Skeletal muscle tissue (tissue), 4 donors: ENCODE data around the gene FAT2. TPM values are rescaled to one million over a fixed set of nuclear protein-coding genes. Genes with fewer than 3 reads are reported as not detected.

Source experiments
- H3K27ac ChIP-seq: one replicate; pipeline ENCODE4 v1.7.0; 2013; ENCODE audit warnings: mild to moderate bottlenecking, low read depth, low read length, inconsistent platforms
- H3K27me3 ChIP-seq, 3 donors: one replicate each; pipeline ENCODE4 v1.7.0; 2013; ENCODE audit warnings: low read length in 3 of 3; ENCODE audit not compliant: control insufficient read depth in 3 of 3, insufficient read depth in 3 of 3
- H3K36me3 ChIP-seq, 3 donors: one replicate each; pipeline ENCODE4 v1.7.0; 2013; ENCODE audit warnings: low read length in 3 of 3; ENCODE audit not compliant: control insufficient read depth in 3 of 3, insufficient read depth in 3 of 3
- H3K4me1 ChIP-seq, 3 donors: one replicate each; pipeline ENCODE4 v1.7.0; 2013; ENCODE audit warnings: low read length in 3 of 3, mild to moderate bottlenecking in 3 of 3; ENCODE audit not compliant: control insufficient read depth in 3 of 3, insufficient read depth in 3 of 3
- H3K4me3 ChIP-seq, 3 donors: one replicate each; pipeline ENCODE4 v1.7.0; 2013; ENCODE audit warnings: low read length in 3 of 3
- H3K9ac ChIP-seq, 3 donors: one replicate each; pipeline ENCODE4 v1.7.0; 2013; ENCODE audit warnings: low read length in 3 of 3, mild to moderate bottlenecking in 3 of 3, moderate library complexity in 2 of 3, low read depth in 1 of 3
- H3K9me3 ChIP-seq, 3 donors: one replicate each; pipeline ENCODE4 v1.7.0; 2013; ENCODE audit warnings: low read length in 3 of 3; ENCODE audit not compliant: control insufficient read depth in 3 of 3
- total RNA-seq: library from RNA; depleted of rRNA; stranded (reverse); fragments of >200 nt; gene quantifications from one replicate; pipeline ENCODE4 v1.2.3, GENCODE V29; 2014
- donor health status: Osteomylitis.

Gene FAT2
- total RNA-seq, 1 donor from 2014 or later, result under 0.01 TPM

DNA sequence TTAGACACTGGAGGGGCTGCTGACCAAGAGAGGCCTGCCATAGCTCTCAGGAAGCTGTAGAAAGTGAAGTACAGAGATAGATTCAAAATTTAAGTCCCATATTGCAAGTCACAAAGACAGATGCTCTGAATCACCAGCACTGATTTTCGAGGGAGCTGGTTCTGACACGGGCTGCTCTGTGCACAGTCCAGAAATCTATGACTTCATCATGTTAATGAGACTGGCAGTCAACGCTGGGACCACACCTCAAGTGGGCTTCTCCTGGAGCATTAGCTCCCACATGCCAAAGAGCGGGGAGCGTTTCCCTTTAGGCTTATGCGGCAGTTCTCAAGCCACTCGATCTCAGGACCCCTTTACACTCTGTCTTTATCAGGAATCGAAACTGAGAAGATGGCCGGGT lies 34.2 kb upstream of the FAT2 start:
- Histone ChIP-seq H3K27ac (no peak overlapping the region), H3K27me3 (peaks cover 0 to 3% (median 0%) of the 10 kb centered on the region in 3 donors), H3K36me3 (no peaks in the 10 kb centered on the region), H3K9ac (no peak overlapping the region), H3K4me1 (peaks cover 2 to 9% (median 4%) of the 10 kb centered on the region in 3 donors), H3K4me3 (no peak overlapping the region), H3K9me3 (no peaks in the 10 kb centered on the region)

DNA sequence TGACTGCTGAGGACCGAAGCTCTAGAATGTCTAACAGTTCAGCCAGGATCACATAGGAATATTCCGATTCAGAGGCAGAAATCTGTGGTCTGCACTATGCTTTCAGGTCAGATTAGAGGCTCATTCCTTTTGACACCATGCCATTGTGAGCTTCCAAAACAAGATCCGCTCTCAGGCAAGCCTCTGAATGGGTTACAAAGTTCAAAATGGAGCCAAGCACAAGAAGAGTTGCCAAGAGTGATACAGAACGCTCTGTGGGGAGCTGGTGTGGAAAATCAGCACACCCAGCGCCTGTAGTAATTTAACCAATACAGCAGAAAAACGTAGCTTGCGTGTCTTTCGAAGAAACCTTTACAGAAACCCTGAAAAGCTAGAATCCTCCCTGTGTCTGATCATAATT lies 33.3 kb upstream of the FAT2 start:
- peaks cover 10 to 16% (median 12%) of the 10 kb centered on the region in 3 donors for H3K4me1 ChIP-seq
- no peaks in the 10 kb centered on the region for H3K36me3 ChIP-seq
- H3K27me3 ChIP-seq, result peaks cover 0 to 3% (median 0%) of the 10 kb centered on the region in 3 donors
- H3K27ac ChIP-seq, result no peak overlapping the region
- H3K9ac ChIP-seq, result peak overlapping the region in 1 of 3 donors; percentile 27
- H3K9me3 ChIP-seq, result no peaks in the 10 kb centered on the region
- H3K4me3 ChIP-seq, result no peak overlapping the region

DNA sequence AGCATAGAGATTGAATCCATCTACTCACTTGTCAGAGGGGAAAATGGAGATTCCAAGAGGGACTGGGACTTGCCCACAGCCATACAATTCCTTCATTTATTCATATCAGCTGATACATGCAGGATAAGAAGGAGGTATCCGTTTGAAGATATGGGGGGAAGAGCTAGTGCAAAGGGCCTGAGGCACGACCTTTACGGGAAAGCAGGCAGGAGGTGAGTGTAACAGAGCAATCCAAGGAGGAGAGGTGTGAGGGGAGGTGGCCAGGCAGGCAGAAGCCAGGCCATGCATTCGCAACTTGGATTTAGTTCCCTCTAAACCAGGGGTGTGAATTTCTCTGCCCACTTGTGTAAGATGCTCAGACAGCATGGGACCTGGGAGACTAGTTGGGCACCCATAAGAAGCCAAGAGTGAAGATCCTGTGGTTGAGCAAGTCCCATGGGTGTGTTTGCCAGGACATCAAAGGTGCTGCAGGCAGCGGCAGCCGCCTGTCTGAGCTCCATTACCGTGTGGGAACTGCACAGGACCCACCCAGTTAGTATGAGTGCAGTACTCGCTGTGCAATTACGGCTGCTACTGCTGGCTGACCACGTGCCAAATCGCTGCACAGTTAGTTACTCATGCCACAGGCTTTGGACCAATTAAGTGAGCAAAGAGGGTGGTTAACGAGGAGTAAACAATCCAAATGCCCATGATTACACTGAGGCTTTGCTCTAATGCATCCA lies 31.4 kb upstream of the FAT2 start:
- Histone ChIP-seq H3K4me1 (peaks cover 10 to 19% (median 13%) of the 10 kb centered on the region in 3 donors), H3K36me3 (no peaks in the 10 kb centered on the region), H3K9me3 (no peaks in the 10 kb centered on the region), H3K27ac (no peak overlapping the region), H3K4me3 (no peak overlapping the region), H3K27me3 (peaks cover 0 to 3% (median 0%) of the 10 kb centered on the region in 3 donors), H3K9ac (no peak overlapping the region)

DNA sequence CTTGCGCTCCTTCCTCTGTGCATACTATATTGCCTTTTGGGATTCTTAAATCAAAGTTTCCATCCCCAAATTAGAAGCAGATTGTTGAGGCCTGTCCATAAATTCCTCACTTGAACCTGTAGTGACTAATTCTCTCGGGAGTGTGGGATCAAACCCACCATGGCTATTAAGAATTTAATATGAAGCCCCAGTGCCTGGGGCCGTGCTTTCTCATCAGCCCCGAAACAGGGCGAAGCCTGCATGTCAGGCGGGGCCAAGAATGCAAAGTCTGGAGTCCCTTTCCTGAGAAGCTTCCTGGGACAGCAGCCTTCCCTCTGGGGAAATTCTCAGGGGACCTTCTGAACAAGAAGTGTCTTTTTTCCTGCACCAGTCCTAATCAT lies 29.3 kb upstream of the FAT2 start:
- H3K9ac ChIP-seq, result peak overlapping the region in 1 of 3 donors; percentile 45
- H3K27me3 ChIP-seq, result peaks cover 0 to 3% (median 0%) of the 10 kb centered on the region in 3 donors
- no peak overlapping the region for H3K27ac ChIP-seq
- no peaks in the 10 kb centered on the region for H3K9me3 ChIP-seq
- H3K36me3 ChIP-seq, result no peaks in the 10 kb centered on the region
- no peak overlapping the region for H3K4me3 ChIP-seq
- H3K4me1 ChIP-seq, result peaks cover 10 to 19% (median 13%) of the 10 kb centered on the region in 3 donors

DNA sequence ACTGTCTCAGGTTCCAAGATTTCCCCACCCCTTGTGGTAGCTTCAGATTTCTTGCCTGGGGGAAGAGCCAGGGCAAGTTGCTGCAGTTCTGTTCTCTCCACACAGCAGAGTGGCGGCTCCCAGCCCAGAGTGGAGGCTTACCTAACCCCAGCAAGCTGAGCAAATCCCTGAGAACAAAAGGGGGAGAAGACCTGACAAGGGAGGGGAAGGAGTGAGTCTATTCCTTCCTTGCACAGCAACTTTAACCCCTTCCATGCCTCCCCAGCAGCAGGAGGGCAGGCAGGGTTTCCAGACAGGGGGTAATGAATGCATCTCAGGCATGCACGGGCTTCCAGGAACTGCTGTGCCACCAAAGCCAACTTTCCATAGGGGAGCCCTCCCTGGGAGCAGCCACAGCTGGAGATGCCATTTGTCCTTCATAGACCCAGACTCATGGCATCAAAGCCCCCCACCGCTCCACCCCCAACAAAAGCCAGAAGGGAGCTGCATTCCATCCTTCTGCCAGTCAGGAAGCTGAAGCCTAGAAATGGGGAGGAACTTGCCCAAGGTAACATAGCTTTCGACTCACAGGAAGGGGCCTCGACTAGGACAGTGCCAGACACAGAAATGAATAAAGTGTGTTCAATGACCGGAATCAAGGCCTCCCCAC lies 28.8 kb upstream of the FAT2 start:
- no peak overlapping the region for H3K27ac ChIP-seq
- peaks cover 0 to 5% (median 0%) of the 10 kb centered on the region in 3 donors for H3K27me3 ChIP-seq
- H3K9ac ChIP-seq, result peak overlapping the region in 2 of 3 donors; percentile 18 to 45

DNA sequence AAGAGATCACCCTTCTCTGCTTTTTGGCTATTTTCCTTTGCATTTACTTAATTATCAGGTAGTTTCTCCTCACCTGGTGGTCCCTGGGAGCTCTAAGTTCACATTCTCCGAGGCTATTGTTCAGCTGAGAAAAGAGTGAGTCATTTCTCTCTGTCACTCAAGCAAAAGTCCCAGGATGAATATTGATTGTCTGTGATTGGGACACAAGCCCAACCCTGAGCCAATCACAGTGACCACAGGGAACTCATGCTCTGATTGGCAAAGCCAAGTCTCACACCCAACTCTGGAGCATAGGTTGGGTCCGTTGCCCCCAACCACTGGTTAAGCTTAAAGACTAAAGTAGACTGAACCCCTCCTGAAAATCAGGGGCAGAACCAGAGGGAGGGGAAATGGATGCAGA lies 27.8 kb upstream of the FAT2 start:
- H3K4me1 ChIP-seq, result peaks cover 8 to 12% (median 10%) of the 10 kb centered on the region in 3 donors
- H3K36me3 ChIP-seq, result no peaks in the 10 kb centered on the region
- no peaks in the 10 kb centered on the region for H3K9me3 ChIP-seq
- H3K4me3 ChIP-seq, result no peak overlapping the region
- H3K9ac ChIP-seq, result no peak overlapping the region
- H3K27ac ChIP-seq, result no peak overlapping the region
- peaks cover 0 to 6% (median 0%) of the 10 kb centered on the region in 3 donors for H3K27me3 ChIP-seq

More for the DNA sequence above, 28.8 kb upstream of the FAT2 start:
- H3K4me3 ChIP-seq, result no peak overlapping the region
- peaks cover 10 to 19% (median 13%) of the 10 kb centered on the region in 3 donors for H3K4me1 ChIP-seq
- H3K9me3 ChIP-seq, result no peaks in the 10 kb centered on the region
- H3K36me3 ChIP-seq, result no peaks in the 10 kb centered on the region

DNA sequence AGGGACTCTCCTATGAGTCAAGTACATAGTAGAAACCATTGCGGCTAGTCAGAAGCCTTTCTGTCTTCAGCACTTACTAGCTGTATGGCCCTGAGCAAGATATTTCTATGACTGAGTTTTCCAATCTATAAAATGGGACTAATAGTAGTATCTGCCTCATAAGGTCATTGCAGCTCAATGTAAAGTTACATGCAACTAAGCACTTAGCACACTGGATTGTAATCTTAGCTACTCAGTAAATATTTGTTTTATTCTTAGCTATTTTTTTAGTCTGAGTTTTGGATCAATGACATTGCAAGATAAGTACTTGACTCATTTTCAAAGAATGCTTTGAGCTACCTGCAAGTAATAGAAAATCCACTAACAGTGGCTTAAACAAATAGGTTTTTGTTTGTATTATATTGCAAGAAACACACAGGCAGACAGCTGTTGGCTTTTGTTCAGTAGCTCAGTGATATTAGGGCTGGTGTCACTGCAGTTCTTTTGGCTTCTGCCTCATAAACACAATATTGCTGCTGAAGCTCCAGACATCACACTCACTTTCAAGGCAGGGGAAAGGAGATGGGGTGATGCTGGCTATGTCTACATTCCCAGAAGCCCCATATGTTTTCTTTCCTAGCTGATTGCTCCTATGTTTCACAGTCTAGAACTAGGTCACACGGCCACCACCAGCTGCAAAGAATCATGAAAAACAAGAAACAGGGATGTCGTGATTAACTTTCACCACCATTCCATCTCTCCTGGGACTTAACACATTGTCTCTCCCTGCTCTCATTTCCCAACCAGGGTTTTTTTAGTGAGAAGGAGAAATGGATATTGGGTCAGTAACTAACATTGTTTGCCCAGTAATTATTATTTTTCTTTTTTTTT lies 26.9 kb upstream of the FAT2 start:
- Histone ChIP-seq H3K36me3 (no peaks in the 10 kb centered on the region), H3K4me1 (peaks cover 10 to 19% (median 15%) of the 10 kb centered on the region in 3 donors), H3K27ac (no peak overlapping the region), H3K27me3 (peaks cover 0 to 6% (median 0%) of the 10 kb centered on the region in 3 donors), H3K9ac (no peak overlapping the region), H3K9me3 (no peaks in the 10 kb centered on the region), H3K4me3 (no peak overlapping the region)

DNA sequence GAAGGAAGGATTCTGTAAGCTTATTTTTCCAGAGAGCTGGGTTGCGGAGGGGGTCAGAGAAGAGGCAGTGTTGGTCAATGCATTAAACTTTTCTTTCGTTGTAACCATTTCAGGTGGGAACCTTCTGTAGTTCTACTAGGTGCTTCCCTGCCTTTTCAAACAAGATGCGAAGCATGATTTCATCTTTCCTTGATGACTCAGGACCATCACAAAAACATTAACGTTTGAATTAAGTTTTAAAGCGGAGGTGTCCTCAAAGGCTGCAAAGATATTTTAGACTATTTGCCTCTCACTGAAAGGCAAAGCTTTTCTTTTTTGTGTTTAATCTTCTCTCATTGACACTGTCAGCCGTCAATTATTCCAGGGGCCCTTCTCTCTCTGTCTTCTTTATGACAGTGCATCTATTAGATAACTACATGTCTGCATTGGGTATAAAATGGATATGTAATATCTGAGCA lies 26.3 kb upstream of the FAT2 start:
- H3K36me3 ChIP-seq, result no peaks in the 10 kb centered on the region
- peaks cover 0 to 6% (median 0%) of the 10 kb centered on the region in 3 donors for H3K27me3 ChIP-seq
- no peak overlapping the region for H3K27ac ChIP-seq
- no peak overlapping the region for H3K4me3 ChIP-seq
- no peaks in the 10 kb centered on the region for H3K9me3 ChIP-seq
- peaks cover 10 to 26% (median 21%) of the 10 kb centered on the region in 3 donors for H3K4me1 ChIP-seq
- H3K9ac ChIP-seq, result no peak overlapping the region

DNA sequence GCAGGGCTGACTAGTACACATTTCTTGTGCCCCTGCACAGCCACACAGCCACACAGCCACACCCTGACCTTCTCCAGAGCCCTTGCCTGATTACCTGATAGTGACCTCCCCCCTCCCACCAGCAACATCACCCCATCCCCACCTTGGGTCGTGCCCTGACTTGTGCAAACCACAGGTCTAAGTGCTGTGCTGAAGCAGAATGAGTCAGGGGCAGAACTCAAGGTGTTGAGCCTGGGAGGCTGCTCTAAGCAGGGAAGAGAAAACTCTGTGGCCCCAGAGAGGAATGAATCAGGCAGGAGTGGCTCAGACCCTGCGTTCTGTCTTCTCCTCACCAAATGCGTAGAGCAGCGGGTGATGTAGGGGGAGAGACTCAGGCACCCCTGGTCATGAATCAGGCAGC lies 24.3 kb upstream of the FAT2 start:
- H3K9ac ChIP-seq, result peak overlapping the region in 1 of 3 donors; percentile 25
- no peaks in the 10 kb centered on the region for H3K9me3 ChIP-seq

More for the DNA sequence above, 24.3 kb upstream of the FAT2 start:
- peaks cover 10 to 28% (median 21%) of the 10 kb centered on the region in 3 donors for H3K4me1 ChIP-seq
- H3K27me3 ChIP-seq, result peaks cover 0 to 3% (median 0%) of the 10 kb centered on the region in 3 donors
- no peak overlapping the region for H3K4me3 ChIP-seq
- no peak overlapping the region for H3K27ac ChIP-seq
- H3K36me3 ChIP-seq, result no peaks in the 10 kb centered on the region
